IPS DF 19.7 (cell line): ENCODE results near the gene FLT3LG.

Source experiments
- DNase-seq: peaks from one replicate; pipeline ENCODE4 v3.0.0-alpha.2; 2013; ENCODE audit warnings: low read depth, low spot score

Gene FLT3LG

GRCh38 chr19:49488046-49488862, 14.2 kb downstream of the FLT3LG start:
- DNase-seq: no peak

- DNase-seq: no peak
Observed at GRCh38 chr19:49488863-49489537, 15.0 kb downstream of the FLT3LG start.

GRCh38 chr19:49489601-49490167, 15.7 kb downstream of the FLT3LG start:
- DNase-seq: no peak

- DNase-seq: no peak
Observed at GRCh38 chr19:49490287-49491029, 16.4 kb downstream of the FLT3LG start.

GRCh38 chr19:49491030-49491803, 17.2 kb downstream of the FLT3LG start:
- no peak for DNase-seq

GRCh38 chr19:49491804-49492572, 18.0 kb downstream of the FLT3LG start:
- DNase-seq: no peak

GRCh38 chr19:49492573-49493405, 18.8 kb downstream of the FLT3LG start:
- DNase-seq: no peak

- no peak for DNase-seq
Observed at GRCh38 chr19:49496574-49497008, 22.6 kb downstream of the FLT3LG start.

GRCh38 chr19:49497047-49497788, 23.2 kb downstream of the FLT3LG start:
- no peak for DNase-seq

GRCh38 chr19:49497789-49498103, 23.7 kb downstream of the FLT3LG start:
- no peak for DNase-seq

GRCh38 chr19:49498475-49498874, 24.5 kb downstream of the FLT3LG start:
- no peak for DNase-seq

GRCh38 chr19:49499030-49499670, 25.1 kb downstream of the FLT3LG start:
- DNase-seq: no peak

GRCh38 chr19:49502866-49503581, 29.0 kb downstream of the FLT3LG start:
- no peak for DNase-seq

GRCh38 chr19:49503582-49503962, 29.6 kb downstream of the FLT3LG start:
- no peak for DNase-seq

- DNase-seq: no peak
Observed at GRCh38 chr19:49506575-49507105, 32.6 kb downstream of the FLT3LG start.

GRCh38 chr19:49507803-49508494, 33.9 kb downstream of the FLT3LG start:
- no peak for DNase-seq
